Superior temporal gyrus (tissue), 1 donor: Measurements from ENCODE around the gene STK11IP.
"Not testable (repeated sequence)": the region's sequence is repeated elsewhere in the genome, so short reads cannot be mapped to it uniquely, and the experiment has no call there.

Experiments
- DNase-seq: peaks from one replicate; pipeline ENCODE4 v3.0.0-alpha.2; 2016; ENCODE audit errors: extremely low spot score

STK11IP gene

GRCh38 chr2:219634951-219635751 is 37.5 kb downstream of the STK11IP start:
- no peak for DNase-seq

GRCh38 chr2:219636144-219636915 is 38.7 kb downstream of the STK11IP start:
- DNase-seq, result no peak

GRCh38 chr2:219636941-219637841 is 39.5 kb downstream of the STK11IP start:
- DNase-seq, result no peak

DNA sequence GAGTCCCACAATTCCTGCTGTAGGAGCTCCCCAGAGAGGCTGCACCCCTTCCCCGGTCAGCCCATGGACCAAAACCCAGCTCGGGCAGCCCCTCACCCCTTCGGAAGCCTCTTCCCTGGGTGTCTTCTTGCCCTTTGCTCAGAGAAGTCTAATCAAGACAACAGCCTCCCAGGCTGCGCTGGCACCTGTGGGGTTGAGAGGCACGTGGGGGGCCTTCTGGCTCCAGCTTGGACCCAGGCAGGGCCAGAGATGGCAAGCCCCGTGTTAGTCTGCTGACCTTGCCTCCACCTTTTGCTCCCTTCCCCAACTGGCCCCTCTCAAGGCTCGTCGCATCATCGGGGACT is 40.2 kb downstream of the STK11IP start:
- no peak for DNase-seq

- no peak for DNase-seq
Observed at GRCh38 chr2:219638217-219638947, 40.7 kb downstream of the STK11IP start.

GRCh38 chr2:219638948-219639755 is 41.5 kb downstream of the STK11IP start:
- DNase-seq, result peak; percentile 69

DNA sequence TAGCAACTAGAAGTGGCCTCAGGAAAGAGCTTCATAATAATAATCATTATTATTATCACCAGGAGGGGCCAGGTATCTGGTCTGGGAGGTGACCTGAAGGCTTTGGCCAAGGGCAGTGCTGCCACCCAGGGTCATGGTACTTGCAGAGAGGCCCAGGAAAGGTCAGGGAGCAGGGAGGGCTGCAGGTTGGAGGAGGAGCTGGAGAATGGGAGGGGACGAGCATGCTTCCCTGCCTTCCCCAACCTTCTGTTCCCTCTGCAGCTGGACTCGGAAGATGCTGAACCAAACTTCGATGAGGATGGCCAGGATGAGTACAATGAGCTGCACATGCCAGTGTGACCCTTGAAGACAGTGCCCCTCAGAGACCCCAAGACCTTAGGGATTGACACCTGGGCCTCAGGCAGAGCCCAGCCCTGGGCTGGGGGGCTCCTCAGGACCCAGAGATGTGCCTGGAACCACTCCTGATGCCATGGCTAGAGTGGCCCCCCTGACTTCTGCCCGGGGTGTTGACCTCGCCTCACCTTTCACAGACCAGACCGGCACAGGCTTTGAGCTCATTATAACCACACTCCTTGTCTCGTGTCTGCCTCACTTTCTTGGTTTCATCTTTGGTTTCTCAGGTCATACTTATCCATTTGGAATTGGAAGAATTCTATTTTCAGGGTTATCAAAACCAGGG is 43.9 kb downstream of the STK11IP start:
- no peak for DNase-seq

GRCh38 chr2:219642069-219642454 is 44.4 kb downstream of the STK11IP start:
- no peak for DNase-seq

GRCh38 chr2:219642465-219643083 is 44.9 kb downstream of the STK11IP start:
- peak; percentile 95 for DNase-seq

DNA sequence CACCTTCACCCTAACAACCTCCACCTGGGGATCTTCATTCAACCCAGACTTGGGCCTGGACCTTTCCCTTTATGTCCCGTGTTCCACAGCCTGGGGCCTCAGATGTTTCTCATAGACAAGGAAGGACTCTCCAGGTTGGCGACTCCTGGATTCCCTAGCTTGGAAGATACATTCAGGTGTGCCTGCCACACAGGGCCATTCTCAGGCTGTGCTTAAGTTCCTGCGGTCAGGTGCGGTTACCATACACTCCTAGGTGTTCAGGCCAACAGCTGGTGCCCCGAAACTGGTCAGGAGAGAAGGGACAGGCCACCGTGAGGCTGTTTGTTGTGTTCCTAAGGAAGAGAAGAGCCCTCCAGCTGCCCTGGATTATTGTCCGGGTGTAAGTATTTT is 45.4 kb downstream of the STK11IP start:
- no peak for DNase-seq

DNA sequence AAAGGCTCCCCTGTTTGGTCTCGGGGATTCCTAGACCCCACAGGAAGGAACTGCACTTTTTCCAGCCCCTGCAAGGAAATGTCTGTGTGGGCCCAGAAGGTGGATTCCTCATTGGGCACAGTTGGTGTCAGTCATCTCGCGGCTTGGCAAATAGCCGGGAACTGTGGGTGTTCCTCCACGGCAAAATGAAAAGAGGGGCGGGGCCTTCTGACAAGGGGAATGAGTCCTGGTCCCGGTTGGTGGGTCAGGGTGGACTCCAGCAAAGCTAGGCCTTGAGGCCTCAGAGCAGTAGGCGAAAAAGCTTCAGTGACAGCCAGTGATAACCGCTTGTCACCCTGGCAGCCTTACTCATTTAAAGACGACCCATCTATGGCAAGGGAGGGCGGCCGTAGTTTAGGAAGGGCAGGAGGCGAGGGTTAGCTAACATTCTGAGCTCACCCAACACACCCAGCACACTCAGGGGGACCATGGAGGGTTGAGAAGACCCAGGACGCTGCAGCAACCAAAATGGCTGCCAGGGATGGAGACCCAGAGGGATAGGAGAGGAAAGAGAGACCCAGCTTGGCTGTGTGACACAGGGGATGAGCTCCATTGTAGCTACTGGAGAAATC is 46.2 kb downstream of the STK11IP start:
- no peak for DNase-seq

DNA sequence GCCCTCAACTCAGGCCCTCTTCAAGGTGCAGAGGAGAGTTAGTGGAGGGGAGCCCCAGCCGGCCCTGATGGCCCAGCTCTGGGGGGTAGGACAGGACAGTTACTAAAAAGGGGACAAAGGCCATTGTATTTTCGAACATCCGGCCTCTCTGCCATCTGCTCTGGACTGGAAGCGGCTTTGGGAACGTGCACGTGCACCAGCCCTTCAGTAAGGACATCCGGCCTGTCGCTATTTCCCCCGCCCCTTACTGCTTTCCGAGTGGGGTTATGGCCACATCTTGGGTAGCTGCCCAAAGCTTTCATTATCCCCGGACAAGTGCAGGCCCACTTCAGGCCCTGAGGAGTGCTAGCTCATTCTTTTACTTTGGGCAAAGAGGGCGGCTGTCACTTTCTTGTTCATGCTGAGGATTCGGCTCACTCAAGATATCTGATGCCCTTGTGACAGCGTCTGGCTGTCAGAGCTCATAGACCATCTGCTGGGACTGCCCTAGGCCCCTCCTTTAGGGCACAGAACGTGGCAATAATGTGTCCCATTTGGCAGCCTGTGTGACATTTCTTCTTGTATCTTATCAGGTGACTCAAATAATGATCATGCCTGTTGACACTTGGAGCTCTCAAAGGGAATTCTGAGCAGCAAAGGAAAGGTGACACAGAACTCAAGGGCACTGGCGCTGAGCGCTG is 47.3 kb downstream of the STK11IP start:
- peak; percentile 42 for DNase-seq

GRCh38 chr2:219645631-219646527 is 48.2 kb downstream of the STK11IP start:
- DNase-seq, result no peak

DNA sequence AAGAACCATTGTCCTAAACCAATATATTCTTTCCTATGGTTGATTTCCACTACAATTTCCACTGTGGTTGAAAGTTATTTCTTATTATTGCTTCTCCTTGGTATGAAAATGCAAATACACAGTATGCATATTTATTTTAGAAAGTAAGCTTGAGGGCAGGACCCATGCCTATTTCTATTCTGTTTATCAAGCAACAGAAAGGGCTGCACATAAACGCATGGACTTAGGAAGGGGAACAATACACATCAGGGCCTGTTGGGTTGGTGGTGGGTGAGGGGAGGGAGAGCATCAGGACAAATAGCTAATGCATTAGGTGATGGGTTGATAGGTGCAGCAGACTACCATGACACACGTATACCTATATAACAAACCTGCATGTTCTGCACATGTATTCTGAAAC is 50.5 kb downstream of the STK11IP start:
- DNase-seq, result no peak

DNA sequence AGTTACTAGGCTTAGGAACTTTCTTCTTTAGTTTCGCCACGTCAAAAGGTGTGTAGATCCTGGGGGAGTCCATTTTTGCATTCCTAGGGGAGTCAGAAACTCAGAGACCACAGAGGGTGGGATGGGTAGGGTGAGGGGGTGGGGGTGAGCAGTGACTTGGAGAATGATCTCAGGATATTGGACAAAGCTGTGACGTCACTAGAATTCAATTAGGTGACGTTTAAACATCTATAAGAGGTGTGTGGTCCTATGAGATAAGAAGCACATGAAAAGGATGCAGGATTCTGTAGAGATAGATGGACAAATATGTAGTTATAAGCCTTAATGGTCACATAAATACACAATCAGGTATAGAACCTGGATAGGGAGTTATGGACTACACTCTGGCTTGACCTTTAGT is 51.3 kb downstream of the STK11IP start:
- DNase-seq, result no peak

DNA sequence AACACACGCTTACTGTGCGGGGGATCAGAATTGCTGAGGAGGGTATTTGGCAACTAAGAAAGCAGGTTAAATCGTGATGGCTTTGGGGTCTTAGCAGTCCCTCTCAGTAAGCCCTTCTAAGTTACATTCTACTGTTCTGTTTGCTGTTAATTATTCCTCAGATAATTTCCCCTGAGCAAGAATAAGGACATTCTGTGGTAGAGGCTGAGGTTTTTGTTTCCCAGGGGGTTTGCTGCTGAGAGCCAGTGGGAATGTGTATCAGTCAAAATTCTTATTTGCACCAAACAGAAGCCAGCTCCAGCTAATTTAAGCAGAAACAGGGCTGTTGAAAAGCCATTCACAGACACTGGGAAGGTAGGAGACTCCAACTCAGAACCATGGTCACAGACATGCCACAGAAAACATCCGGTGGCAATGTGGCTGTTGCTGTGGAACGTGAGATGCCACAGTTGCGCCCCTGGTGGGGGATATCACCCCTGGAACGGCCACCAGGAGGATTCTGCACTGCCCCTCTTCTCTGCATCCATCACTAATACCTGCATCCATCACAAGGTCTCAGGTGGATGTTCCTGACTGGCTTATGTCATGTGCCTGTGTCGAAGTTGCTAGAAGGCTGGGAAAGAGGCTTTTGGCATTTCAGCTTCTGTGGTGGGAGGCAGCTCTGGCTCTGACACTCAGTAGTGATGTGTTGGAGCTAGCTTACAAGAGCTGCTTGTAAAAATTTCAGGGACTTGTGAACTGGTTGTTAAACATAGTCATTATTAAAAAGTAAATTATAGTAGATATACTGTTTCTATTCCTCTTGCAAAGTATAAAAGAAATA is 53.0 kb downstream of the STK11IP start:
- DNase-seq, result no peak

- DNase-seq, result not testable (repeated sequence)
Observed at GRCh38 chr2:219651656-219652055, 54.0 kb downstream of the STK11IP start.
